ENCODE results near the gene AWAT1. TPM values are rescaled to one million over a fixed set of nuclear protein-coding genes. Genes with fewer than 3 reads are reported as not detected.

The AWAT1 gene
- total RNA-seq, 1 experiment from 2014 or later: not detected

- peak overlapping the region; percentile 44; the same call in 1 of the 2 replicates for H3K4me2 ChIP-seq
These were observed 19.1 kb downstream of the AWAT1 start for GRCh38 chrX:70253377-70254062.

DNA sequence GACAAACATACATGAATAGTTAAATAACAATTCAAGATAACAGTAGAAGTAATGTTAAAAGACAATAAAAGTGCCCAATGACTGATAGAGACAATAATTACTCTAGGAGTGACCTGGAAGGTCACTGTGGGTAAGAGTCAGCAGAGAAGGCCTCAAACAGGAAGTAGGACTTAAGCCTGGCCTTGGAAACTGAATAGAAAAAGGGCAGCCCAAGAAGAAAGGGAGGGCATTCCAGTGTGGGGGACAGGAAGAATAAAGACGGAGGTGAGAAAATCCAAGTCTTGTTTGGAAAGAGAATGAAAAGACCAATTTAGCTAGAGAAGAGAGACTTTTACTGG is 19.6 kb downstream of the AWAT1 start:
- Histone ChIP-seq H3F3A (ENCODE audit: insufficient read depth, low read depth) (0 out of 2 replicates have a peak, but pooled peaks cover 3% of the 10 kb centered on the region), H3K4me2 (peak overlapping the region; percentile 44; the same call in 1 of the 2 replicates), H3K4me3 (no peak overlapping the region), H4K20me1 (ENCODE audit: insufficient read depth) (no peaks in the 10 kb centered on the region), H3K9me2 (ENCODE audit: insufficient read depth) (no peaks in the 10 kb centered on the region), H2AFZ (no peak overlapping the region), H3K36me3 (ENCODE audit: low read depth) (no peaks in the 10 kb centered on the region), H3K27ac (peak overlapping the region; percentile 79), H3K4me1 (replicated peaks; ENCODE audit: insufficient read depth) (peaks cover 24% of the 10 kb centered on the region), H3K27me3 (ENCODE audit: insufficient read depth, low read depth) (no peaks in the 10 kb centered on the region), H3K9me3 (ENCODE audit: insufficient read depth, low read depth) (no peaks in the 10 kb centered on the region; the same call in 1 of the 2 replicates), H3K79me2 (ENCODE audit: low read depth) (no peaks in the 10 kb centered on the region)
- intact Hi-C loops (cut with micrococcal nuclease; ENCODE audit: unreplicated experiment): no loop called here
- TF ChIP-seq CTCF (conservative IDR thresholded peaks at IDR 0.05) (no peak), EZH2 (IDR thresholded peaks at IDR 0.05; ENCODE audit: low read depth) (no peak)
- DNase-seq: no peak
- ChIA-PET CTCF (interaction anchor here (0.9 kb wide), 1 partner anchor 9 kb away, joined by 3 read pairs; no protein-coding TSS in a partner anchor), POLR2A (ENCODE audit: unreplicated experiment) (no interaction called here)
- no TSS peak for BruUV-seq (replicated peaks)

More at GRCh38 chrX:70253377-70254062, 19.1 kb downstream of the AWAT1 start:
- Histone ChIP-seq H4K20me1 (ENCODE audit: insufficient read depth) (no peaks in the 10 kb centered on the region), H3K36me3 (ENCODE audit: low read depth) (no peaks in the 10 kb centered on the region), H3K27ac (peak overlapping the region; percentile 79), H3K79me2 (ENCODE audit: low read depth) (no peaks in the 10 kb centered on the region), H3K27me3 (ENCODE audit: insufficient read depth, low read depth) (no peaks in the 10 kb centered on the region), H2AFZ (peak overlapping the region; percentile 52; the same call in 1 of the 2 replicates), H3K9me2 (ENCODE audit: insufficient read depth) (no peaks in the 10 kb centered on the region), H3K4me3 (no peak overlapping the region), H3K4me1 (replicated peaks; ENCODE audit: insufficient read depth) (peaks cover 24% of the 10 kb centered on the region), H3K9me3 (ENCODE audit: insufficient read depth, low read depth) (no peaks in the 10 kb centered on the region; the same call in 1 of the 2 replicates), H3F3A (ENCODE audit: insufficient read depth, low read depth) (0 out of 2 replicates have a peak, but pooled peaks cover 3% of the 10 kb centered on the region)
- POLR2A ChIA-PET (ENCODE audit: unreplicated experiment): interaction anchor here (0.6 kb wide), 1 partner anchor 120 kb away, joined by 3 read pairs; the partner anchor contains the start of gene IGBP1
- CTCF ChIA-PET: interaction anchor here (0.6 to 0.9 kb wide), 3 partner anchors 9 to 1260 kb away, joined by 3 to 6 read pairs (median 3); no protein-coding TSS in a partner anchor
- no peak for TF ChIP-seq CTCF (conservative IDR thresholded peaks at IDR 0.05)
- TF ChIP-seq EZH2 (IDR thresholded peaks at IDR 0.05; ENCODE audit: low read depth): no peak
- BruUV-seq (replicated peaks): no TSS peak
- intact Hi-C loops (cut with micrococcal nuclease; ENCODE audit: unreplicated experiment): no loop called here
- no peak for DNase-seq

GRCh38 chrX:70254909-70255308 is 20.5 kb downstream of the AWAT1 start:
- Histone ChIP-seq H3K4me1 (replicated peaks; ENCODE audit: insufficient read depth) (peaks cover 24% of the 10 kb centered on the region), H3K36me3 (ENCODE audit: low read depth) (no peaks in the 10 kb centered on the region), H3K9me2 (ENCODE audit: insufficient read depth) (no peaks in the 10 kb centered on the region), H3K9me3 (ENCODE audit: insufficient read depth, low read depth) (no peaks in the 10 kb centered on the region; the same call in 1 of the 2 replicates), H4K20me1 (ENCODE audit: insufficient read depth) (no peaks in the 10 kb centered on the region), H3F3A (ENCODE audit: insufficient read depth, low read depth) (0 out of 2 replicates have a peak, but pooled peaks cover 3% of the 10 kb centered on the region), H3K4me2 (no peak overlapping the region), H3K4me3 (no peak overlapping the region), H3K79me2 (ENCODE audit: low read depth) (no peaks in the 10 kb centered on the region), H3K27ac (peak overlapping the region; percentile 79), H3K27me3 (ENCODE audit: insufficient read depth, low read depth) (no peaks in the 10 kb centered on the region), H2AFZ (no peak overlapping the region)
- BruUV-seq (replicated peaks): no TSS peak
- POLR2A ChIA-PET (ENCODE audit: unreplicated experiment): no interaction called here
- TF ChIP-seq EZH2 (IDR thresholded peaks at IDR 0.05; ENCODE audit: low read depth): no peak
- no peak for TF ChIP-seq CTCF (conservative IDR thresholded peaks at IDR 0.05)
- intact Hi-C loops (cut with micrococcal nuclease; ENCODE audit: unreplicated experiment): no loop called here
- CTCF ChIA-PET: no interaction called here
- no peak for DNase-seq

Data from PC-9 (cell line).